ENCODE results near the gene CDK16. TPM values are rescaled to one million over a fixed set of nuclear protein-coding genes. Genes with fewer than 3 reads are reported as not detected.

The CDK16 gene
- polyA plus RNA-seq, 1 donor (not counting 4 experiments of a cell fraction or from before 2014, with no cell fraction given), result 79.3 TPM

DNA sequence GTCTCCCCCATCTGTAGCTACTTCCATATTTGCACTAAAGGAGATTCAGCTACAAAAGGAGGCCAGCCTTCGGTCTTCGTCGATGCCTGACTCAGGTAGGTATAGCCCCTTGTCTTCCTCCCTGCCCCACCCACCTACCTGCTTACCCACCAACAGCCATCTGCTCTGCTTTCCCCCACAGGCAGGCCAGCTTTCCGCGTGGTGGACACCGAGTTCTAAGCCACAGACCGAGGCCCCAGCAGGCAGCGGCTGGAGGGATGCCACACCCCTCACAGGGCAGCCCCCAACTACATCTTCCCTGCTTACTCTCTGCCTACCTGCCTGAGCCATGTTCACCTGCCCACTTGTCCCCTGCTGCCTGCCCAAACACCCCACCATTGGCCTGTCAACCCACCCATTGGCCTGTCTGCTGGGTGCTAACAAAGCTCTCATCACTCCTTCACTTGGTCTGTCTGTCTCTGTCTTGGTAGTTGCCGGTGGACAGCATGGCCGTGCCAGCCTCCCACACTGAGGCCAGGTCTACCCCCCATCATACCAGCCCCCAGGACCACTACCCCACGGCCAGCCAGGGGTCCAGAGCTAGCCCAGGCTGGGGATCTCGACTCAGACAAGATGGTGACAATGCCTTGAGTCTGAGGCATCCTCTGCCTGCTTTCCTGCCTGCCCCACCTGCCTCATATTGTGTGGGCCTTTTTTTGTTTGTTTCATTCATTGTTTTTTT is 10.2 kb downstream of the CDK16 start:
- FAIRE-seq, result no peak

DNA sequence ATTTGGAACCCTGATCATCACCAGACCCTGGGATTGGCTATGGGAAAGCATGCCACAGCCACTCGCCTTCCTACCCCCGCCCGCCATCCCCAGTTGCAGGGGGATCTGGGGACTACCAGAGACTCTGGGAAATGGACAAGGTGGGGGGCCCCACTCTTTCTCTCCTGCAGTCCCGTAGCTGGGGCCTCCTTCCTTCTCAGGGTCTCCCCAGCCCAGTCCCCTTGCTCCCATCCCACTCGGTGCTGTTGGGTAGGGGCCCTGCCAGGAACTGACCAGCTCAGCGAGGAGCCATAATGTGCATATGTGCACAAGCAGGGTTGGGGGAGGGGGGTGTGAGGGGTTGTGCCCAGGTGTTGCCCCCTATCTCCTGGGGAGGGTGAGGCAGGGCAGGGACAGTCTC is 10.9 kb downstream of the CDK16 start:
- Histone ChIP-seq H3K4me3 (ENCODE audit: control insufficient read depth in 2 of 3, extremely low read depth in 1 of 3, insufficient read depth in 2 of 3, low read depth in 1 of 3, low read length in 3 of 3) (no peak overlapping the region), H4K20me1 (ENCODE audit: control insufficient read depth, extremely low read depth, insufficient read depth, low read length) (no peaks in the 10 kb centered on the region), H2AFZ (ENCODE audit: control insufficient read depth, low read length) (no peak overlapping the region), H3K27me3 (ENCODE audit: control insufficient read depth, extremely low read depth, insufficient read depth, low read length) (no peaks in the 10 kb centered on the region), H3K36me3 (ENCODE audit: control insufficient read depth in 2 of 2, extremely low read depth in 1 of 2, insufficient read depth in 2 of 2, low read length in 2 of 2) (peaks cover 20 to 36% of the 10 kb centered on the region in 2 experiments), H3K9me3 (ENCODE audit: control insufficient read depth, low read depth, low read length) (no peaks in the 10 kb centered on the region), H3K4me2 (ENCODE audit: control insufficient read depth, extremely low read depth, insufficient read depth, low read depth, low read length) (no peak overlapping the region), H3K9ac (ENCODE audit: control insufficient read depth, extremely low read depth, insufficient read depth, low read length) (no peak overlapping the region), H3K4me1 (ENCODE audit: control insufficient read depth, extremely low read depth, insufficient read depth, low read length) (peaks cover 5% of the 10 kb centered on the region), H3K27ac (ENCODE audit: control insufficient read depth, insufficient read depth, low read length) (no peak overlapping the region), H3K9me1 (ENCODE audit: control insufficient read depth, extremely low read depth, insufficient read depth, low read length) (no peaks in the 10 kb centered on the region), H3K79me2 (ENCODE audit: control insufficient read depth, insufficient read depth, low read length) (peaks cover 4% of the 10 kb centered on the region)
- TF ChIP-seq, protein P1, sequence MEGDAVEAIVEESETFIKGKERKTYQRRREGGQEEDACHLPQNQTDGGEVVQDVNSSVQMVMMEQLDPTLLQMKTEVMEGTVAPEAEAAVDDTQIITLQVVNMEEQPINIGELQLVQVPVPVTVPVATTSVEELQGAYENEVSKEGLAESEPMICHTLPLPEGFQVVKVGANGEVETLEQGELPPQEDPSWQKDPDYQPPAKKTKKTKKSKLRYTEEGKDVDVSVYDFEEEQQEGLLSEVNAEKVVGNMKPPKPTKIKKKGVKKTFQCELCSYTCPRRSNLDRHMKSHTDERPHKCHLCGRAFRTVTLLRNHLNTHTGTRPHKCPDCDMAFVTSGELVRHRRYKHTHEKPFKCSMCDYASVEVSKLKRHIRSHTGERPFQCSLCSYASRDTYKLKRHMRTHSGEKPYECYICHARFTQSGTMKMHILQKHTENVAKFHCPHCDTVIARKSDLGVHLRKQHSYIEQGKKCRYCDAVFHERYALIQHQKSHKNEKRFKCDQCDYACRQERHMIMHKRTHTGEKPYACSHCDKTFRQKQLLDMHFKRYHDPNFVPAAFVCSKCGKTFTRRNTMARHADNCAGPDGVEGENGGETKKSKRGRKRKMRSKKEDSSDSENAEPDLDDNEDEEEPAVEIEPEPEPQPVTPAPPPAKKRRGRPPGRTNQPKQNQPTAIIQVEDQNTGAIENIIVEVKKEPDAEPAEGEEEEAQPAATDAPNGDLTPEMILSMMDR (optimal IDR thresholded peaks at IDR 0.05 in 1 of 3, IDR thresholded peaks at IDR 0.05 in 1 of 3, conservative IDR thresholded peaks at IDR 0.05 in 1 of 3; ENCODE audit: extremely low read depth in 1 of 3, insufficient read depth in 2 of 3, low read length in 3 of 3), result no peak
- TF ChIP-seq EZH2 (IDR thresholded peaks at IDR 0.05; ENCODE audit: low read length), result no peak
- DNase-seq (ENCODE audit: low read depth, low spot score) (no peak), FAIRE-seq (no peak)
- dilution Hi-C loops (cut with MboI; ENCODE audit: extremely low pct_ligation_motif_present, low sequenced_read_pairs), result no loop called here

More for the DNA sequence above, 10.2 kb downstream of the CDK16 start:
- Histone ChIP-seq H2AFZ (ENCODE audit: control insufficient read depth, low read length) (no peak overlapping the region), H3K79me2 (ENCODE audit: control insufficient read depth, insufficient read depth, low read length) (no peaks in the 10 kb centered on the region), H3K4me1 (ENCODE audit: control insufficient read depth, extremely low read depth, insufficient read depth, low read length) (peaks cover 5% of the 10 kb centered on the region), H4K20me1 (ENCODE audit: control insufficient read depth, extremely low read depth, insufficient read depth, low read length) (no peaks in the 10 kb centered on the region), H3K27me3 (ENCODE audit: control insufficient read depth, extremely low read depth, insufficient read depth, low read length) (no peaks in the 10 kb centered on the region), H3K4me3 (ENCODE audit: control insufficient read depth in 2 of 3, extremely low read depth in 1 of 3, insufficient read depth in 2 of 3, low read depth in 1 of 3, low read length in 3 of 3) (no peak overlapping the region), H3K4me2 (ENCODE audit: control insufficient read depth, extremely low read depth, insufficient read depth, low read depth, low read length) (no peak overlapping the region), H3K9me1 (ENCODE audit: control insufficient read depth, extremely low read depth, insufficient read depth, low read length) (no peaks in the 10 kb centered on the region), H3K9ac (ENCODE audit: control insufficient read depth, extremely low read depth, insufficient read depth, low read length) (no peak overlapping the region), H3K36me3 (ENCODE audit: control insufficient read depth in 2 of 2, extremely low read depth in 1 of 2, insufficient read depth in 2 of 2, low read length in 2 of 2) (peaks cover 27 to 42% of the 10 kb centered on the region in 2 experiments), H3K27ac (ENCODE audit: control insufficient read depth, insufficient read depth, low read length) (no peak overlapping the region), H3K9me3 (ENCODE audit: control insufficient read depth, low read depth, low read length) (no peaks in the 10 kb centered on the region)
- no peak for DNase-seq (ENCODE audit: low read depth, low spot score)
- dilution Hi-C loops (cut with MboI; ENCODE audit: extremely low pct_ligation_motif_present, low sequenced_read_pairs), result no loop called here
- no peak for TF ChIP-seq EZH2 (IDR thresholded peaks at IDR 0.05; ENCODE audit: low read length)
- TF ChIP-seq, protein P1 (optimal IDR thresholded peaks at IDR 0.05 in 1 of 3, IDR thresholded peaks at IDR 0.05 in 1 of 3, conservative IDR thresholded peaks at IDR 0.05 in 1 of 3; ENCODE audit: extremely low read depth in 1 of 3, insufficient read depth in 2 of 3, low read length in 3 of 3), result no peak

Measured in keratinocyte (primary cell).